ENCODE results near the gene IL36G.

IL36G gene

DNA sequence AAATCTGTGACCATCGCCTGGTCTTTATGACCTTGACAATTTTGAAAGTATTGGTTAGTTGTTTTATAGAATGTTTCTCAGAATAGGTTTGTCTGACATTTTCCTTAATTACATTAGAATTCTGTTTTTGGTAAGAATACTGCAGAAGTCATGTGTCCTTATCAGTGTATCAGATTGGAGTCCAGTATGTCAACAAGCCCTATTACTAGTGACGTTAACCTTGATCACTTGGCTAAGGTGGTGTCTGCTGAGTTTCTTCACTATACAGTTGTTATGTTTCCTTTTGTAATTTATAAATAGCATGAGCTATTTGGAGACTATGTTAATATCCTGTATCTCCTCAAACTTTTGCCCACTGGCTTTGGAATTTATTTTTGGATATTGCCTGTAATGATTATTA is 10.8 kb upstream of the IL36G start:
- DNase-seq (ENCODE audit: extremely low spot score, insufficient read length, low read depth) (no peak), FAIRE-seq (no peak)

DNA sequence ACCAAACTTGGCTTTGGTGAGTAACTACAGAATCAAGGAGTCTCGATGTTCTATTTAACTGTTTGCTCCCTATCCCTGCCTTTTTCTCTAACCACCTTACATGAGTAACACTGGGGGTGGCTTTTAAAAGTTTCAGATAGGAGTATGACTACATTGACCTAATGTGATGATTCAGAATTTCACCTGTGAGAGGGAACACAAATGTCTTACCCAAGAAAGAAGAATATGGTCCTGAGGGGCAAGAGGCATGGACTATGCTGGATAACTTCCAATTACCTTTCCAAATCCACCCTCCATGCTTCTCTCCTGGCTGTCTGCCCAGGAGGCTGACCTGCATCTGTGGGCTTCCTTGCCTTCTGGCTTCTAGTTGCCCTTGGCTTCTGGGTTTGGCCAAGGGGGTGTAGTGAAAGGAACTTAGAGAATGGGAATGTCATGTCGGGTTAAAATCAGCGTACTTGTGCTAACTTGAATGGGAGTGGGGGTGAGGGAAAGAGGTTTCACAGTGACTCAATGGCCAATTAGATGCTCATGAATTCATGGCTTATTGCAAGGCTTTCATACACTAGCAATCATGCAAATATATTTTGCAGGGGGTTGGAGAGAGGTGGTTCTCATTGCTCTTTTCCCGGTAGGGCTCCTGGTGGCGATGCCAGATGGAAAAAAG is 5.3 kb upstream of the IL36G start:
- FAIRE-seq: no peak
- DNase-seq (ENCODE audit: extremely low spot score, insufficient read length, low read depth): no peak

DNA sequence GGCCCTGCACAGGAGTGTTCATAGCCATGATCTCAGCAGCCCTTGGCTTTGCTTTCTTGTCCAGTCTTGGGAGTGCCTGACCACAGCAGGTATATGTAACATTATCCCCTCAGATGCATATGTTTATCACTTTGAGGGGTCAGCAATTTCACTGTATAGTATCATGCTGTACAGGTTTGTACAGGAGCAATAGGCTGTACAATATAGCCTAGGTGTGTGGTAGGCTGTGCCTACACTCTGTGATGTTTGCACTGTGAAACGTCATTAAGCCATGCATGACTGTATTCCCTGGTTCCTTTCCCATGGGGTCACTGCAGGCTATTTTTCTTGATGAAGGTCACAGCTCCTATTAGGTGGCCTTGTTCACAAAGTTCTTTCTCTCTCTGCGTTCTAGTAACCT is 4.7 kb upstream of the IL36G start:
- no peak for FAIRE-seq
- no peak for DNase-seq (ENCODE audit: extremely low spot score, insufficient read length, low read depth)

DNA sequence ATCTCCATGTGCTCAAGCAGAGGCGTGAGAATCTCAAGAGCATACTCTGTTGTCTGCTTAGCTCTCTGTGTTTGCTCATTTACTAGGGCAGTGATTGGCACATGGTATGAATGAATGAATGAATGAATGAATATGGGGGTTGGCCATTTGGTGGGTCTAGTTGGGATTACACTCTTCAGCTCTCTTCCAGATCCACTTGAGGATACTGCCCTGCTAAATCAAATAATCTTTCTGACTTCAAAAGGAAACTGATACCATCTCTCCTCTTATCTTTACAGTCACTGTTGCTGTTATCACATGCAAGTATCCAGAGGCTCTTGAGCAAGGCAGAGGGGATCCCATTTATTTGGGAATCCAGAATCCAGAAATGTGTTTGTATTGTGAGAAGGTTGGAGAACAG is 1.9 kb downstream of the IL36G start:
- DNase-seq (ENCODE audit: extremely low spot score, insufficient read length, low read depth) (no peak), FAIRE-seq (no peak)

DNA sequence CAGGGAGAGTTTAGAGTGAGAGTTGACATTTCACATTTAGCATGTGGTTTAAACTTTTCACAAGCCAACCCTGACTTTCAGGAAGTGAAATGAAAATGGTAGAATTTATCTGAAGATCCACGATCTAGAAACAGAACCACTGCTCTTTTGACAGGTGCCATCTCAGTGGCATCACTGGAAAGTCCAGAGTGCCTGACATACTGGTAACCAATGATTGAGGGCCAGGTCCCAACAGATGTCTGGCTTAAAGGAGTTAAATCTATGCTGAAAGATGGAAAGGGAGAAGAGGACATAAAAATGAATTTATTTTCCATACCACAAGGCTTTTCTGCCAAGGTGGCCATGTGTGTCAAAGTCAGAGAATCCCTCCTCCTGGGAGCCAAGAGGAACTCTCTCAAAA is 2.7 kb downstream of the IL36G start:
- FAIRE-seq: no peak
- DNase-seq (ENCODE audit: extremely low spot score, insufficient read length, low read depth): no peak

DNA sequence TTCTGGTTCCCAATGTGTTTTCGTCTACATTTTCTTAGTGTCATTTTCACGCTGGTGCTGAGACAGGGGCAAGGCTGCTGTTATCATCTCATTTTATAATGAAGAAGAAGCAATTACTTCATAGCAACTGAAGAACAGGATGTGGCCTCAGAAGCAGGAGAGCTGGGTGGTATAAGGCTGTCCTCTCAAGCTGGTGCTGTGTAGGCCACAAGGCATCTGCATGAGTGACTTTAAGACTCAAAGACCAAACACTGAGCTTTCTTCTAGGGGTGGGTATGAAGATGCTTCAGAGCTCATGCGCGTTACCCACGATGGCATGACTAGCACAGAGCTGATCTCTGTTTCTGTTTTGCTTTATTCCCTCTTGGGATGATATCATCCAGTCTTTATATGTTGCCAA is 7.3 kb downstream of the IL36G start:
- FAIRE-seq: no peak

DNA sequence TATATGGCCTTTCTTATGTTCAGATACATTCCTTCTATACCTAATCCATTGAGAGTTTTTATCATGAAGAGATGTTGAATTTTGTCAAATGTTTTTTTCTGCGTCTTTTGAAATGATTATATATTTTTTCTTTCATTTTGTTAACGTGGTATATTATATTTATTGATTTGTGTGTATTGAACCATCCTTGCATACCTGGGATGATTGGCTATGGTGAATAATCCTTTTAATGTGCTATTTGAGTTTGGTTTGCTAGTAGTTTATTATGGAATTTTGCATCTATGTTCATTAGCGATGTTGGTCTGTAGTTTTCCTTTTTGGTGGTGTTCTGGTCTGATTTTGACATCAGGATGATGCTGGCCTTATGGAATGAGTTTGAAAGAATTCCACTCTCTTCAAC is 11.8 kb downstream of the IL36G start:
- no peak for FAIRE-seq
- no peak for DNase-seq (ENCODE audit: extremely low spot score, insufficient read length, low read depth)

More for the DNA sequence above, 7.3 kb downstream of the IL36G start:
- no peak for DNase-seq (ENCODE audit: extremely low spot score, insufficient read length, low read depth)

DNA sequence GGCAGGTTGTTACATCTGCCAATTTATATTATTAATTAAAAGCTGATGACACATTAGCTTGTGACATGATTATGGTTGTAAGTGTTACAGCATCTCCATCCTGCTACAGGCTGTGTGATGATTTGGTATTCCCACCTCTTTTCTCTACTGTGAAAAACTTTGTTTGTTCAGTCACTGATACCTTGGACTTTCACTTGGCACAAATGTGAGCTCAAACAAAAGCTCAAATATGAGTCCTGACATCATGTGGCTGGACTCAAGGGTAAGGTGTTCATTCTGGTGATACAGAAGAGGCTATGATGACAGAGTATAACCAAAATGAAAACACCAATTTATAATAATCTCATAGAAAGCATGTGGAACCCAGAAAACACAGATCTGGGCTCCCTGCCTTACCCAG is 16.0 kb downstream of the IL36G start:
- no peak for FAIRE-seq
- no peak for DNase-seq (ENCODE audit: extremely low spot score, insufficient read length, low read depth)

DNA sequence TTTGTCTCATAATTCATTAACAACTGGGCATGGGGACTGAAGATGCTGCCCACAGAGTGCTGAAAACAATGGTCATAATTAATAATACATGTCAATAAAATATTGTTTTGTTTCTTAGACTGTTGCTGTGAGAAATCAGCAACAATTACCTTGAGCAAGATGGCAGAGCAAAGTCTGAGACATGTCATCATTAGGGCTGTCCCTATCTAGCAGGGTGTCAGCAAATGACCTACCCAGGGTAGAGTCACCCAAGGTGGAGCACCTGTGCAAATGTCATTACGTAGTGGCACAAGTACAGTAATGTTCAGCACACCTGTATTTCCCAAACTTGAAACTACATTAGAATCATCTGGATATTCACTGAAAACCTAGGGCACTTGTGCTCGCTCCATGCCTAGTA is 16.8 kb downstream of the IL36G start:
- DNase-seq (ENCODE audit: extremely low spot score, insufficient read length, low read depth) (no peak), FAIRE-seq (no peak)

DNA sequence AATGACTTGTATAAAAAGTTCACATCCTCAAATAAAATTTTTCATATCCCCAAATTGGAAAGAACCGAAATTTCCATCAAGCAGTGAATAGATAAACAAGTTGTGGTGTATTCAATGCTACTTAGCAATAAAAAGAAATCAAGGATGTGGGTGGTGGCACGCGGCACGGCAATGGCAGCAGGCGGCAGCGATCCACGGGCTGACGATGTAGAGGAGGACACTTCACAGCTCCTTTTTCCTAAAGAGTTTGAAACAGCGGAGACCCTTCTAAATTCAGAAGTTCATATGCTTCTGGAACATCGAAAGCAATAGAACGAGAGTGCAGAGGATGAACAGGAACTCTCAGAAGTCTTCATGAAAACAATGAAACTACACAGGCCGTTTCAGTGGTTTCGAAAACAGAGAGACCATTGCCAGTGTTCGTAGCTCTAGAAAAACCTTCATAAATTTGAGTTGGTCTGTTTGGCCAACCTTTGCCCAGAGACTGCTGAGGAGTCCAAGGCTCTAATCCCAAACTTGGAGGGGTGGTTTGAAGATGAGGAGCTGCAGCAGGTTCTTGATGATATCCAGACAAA is 17.6 kb downstream of the IL36G start:
- no peak for FAIRE-seq
- DNase-seq (ENCODE audit: extremely low spot score, insufficient read length, low read depth): no peak

DNA sequence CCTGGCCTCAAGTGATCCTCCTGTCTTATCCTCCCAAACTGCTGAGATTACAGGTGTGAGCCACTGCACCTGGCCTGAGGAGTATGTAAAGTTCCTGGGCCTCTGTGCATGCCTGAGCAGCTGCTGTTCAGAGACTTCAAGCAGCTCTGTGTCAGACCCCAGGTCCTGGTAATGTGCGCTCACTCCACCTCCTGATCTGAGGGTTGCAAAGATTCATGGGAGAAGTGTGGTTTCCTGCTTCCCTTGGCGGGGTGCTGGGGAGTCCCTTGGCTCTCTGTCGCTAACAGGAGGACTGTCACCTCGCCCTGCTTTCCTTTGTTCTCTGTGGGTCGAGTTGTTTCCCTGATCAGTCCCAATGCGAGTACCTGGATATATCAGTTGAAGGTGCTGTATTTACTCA is 18.8 kb downstream of the IL36G start:
- FAIRE-seq (no peak), DNase-seq (ENCODE audit: extremely low spot score, insufficient read length, low read depth) (no peak)

DNA sequence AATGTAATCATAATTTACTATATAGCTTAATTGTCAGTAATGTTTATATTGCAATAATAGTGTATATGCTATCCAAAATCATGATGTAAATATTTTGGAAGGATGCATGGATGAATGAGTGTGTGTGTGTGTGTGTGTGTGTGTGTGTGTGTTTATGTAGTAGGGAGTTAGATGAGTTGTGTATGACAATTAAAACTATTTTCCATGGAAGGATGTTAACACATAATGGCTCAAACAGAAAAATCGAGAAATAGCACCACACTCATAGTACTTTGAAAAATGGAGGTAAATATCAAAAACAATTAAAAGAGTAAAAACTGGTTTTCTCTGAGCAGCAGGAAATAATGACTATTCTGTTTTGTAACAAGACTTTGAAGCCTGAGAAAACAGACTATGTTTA is 19.3 kb downstream of the IL36G start:
- DNase-seq (ENCODE audit: extremely low spot score, insufficient read length, low read depth) (no peak), FAIRE-seq (no peak)

DNA sequence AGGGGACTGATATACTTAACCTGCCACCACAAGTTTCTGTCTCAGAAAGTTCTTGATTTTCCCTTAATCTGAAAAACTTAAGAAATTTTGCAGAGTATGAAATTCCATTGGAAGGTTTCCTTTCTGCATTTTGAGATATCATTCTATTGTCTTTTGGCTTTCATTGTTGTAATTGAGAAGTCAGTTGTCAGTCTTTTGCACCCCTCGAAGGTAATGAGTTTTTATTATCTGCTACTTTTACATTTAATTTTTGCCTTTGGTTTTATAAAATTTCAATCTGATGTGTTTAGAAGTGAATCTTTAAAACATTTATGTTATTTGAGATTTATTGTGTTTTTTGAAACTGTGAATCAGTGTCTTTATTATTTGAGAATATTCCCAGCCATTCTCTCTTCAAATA is 22.6 kb downstream of the IL36G start:
- FAIRE-seq (no peak), DNase-seq (ENCODE audit: extremely low spot score, insufficient read length, low read depth) (no peak)

DNA sequence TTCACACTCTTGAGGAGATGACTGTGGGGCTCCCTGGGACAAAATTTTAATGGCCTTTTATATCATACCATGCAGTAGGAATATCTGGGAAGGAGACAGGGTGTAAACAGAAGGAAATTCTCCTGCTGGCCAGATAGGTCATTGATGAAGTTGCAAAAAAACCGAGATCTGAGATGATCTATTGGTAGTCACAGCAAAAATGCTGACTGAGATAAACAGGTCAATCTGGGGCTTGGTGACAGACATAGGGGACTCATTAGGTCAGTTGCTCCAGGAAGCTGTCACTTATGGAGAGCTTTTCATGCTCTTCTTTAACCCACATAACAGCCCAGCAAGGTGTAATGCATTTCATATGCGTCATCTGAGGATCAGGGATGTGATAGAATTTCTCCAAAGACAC is 24.9 kb downstream of the IL36G start:
- FAIRE-seq: no peak

DNA sequence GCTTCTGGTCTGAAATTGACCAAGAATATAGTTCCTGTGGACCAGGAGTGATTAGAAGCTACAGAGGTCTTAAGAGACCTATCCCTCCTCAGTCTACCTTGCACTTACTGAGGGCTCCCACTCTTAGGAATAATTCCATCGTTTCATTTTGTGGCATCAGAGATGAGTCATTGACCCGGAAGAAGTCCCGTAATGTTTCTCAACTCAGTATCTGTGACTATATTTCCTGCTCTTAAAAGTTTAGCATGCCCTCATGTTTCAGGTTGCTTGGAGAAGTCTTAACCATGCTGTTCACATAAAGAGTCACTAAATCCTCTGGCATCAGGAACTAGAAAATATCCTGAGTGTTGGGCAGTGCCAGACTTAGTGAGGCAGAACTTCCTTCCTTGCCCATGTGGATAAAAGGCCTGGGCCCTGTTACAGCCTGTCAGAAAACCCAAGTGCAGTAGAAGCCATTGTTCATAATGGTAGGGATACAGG is 27.3 kb downstream of the IL36G start, which contains the start of gene IL36A:
Gene IL36A, plus strand, starts transcription at position 430 of the 480 bp plus-strand sequence. CDS start 413 bp downstream, outside the sequence.
- DNase-seq (ENCODE audit: extremely low spot score, insufficient read length, low read depth): no peak
- no peak for FAIRE-seq

More for the DNA sequence above, 24.9 kb downstream of the IL36G start:
- DNase-seq (ENCODE audit: extremely low spot score, insufficient read length, low read depth): no peak

DNA sequence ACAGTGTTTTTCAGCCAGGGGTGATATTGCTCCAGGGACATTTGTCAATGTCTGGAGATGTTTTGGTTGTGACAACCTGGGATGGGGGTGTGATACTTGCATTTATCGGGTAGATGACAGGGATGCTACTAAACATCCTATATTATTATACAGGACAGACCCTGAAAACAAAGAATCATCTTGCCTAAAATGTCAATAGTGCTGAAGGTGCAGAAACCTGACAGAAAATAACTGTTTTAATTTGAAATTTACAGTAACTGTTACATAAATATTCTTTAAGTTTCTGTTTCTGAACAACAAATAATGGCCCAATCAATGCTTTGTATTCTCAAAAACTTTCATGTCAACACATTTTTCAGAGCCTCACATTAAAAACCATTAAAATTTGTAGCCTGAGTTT is 29.4 kb downstream of the IL36G start:
- FAIRE-seq (no peak), DNase-seq (ENCODE audit: extremely low spot score, insufficient read length, low read depth) (no peak)

DNA sequence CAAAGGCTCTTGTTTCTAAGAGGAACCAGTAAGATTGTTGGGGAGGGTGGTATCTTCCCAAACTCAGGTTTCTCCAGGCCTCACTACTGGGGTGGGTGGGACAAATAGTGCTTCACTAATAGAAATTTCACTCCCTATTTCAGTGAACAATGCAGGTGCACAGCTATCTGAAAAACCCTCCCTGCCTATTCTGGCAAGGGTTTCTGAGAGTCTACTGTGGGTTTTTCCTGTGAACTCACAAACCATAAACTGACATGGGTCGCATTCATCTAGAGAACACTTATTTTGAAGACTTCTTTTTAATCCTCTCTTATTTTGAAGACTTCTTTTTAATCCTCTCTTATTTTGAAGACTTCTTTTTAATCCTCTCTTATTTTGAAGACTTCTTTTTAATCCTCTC is 31.8 kb downstream of the IL36G start:
- DNase-seq (ENCODE audit: extremely low spot score, insufficient read length, low read depth) (no peak), FAIRE-seq (no peak)

DNA sequence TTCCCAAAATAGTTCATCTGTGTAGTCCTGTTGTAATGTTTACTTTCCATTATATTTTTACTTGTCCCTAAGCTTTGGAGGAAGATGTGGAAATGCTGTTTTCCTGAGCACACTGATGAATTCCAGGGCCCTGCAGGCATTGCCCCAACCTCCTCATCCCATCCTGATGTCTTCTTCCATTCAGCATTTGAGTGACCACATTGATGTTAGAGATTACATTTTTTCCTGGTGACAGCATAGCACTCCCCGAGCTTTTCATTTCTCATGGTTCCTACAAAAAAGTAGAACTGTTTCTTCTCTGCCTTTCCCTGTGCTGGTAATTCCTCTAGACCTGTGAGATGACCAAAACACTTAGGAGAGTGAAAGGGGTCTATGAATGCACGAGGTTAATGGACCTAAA is 32.3 kb downstream of the IL36G start:
- FAIRE-seq: no peak
- DNase-seq (ENCODE audit: extremely low spot score, insufficient read length, low read depth): no peak

DNA sequence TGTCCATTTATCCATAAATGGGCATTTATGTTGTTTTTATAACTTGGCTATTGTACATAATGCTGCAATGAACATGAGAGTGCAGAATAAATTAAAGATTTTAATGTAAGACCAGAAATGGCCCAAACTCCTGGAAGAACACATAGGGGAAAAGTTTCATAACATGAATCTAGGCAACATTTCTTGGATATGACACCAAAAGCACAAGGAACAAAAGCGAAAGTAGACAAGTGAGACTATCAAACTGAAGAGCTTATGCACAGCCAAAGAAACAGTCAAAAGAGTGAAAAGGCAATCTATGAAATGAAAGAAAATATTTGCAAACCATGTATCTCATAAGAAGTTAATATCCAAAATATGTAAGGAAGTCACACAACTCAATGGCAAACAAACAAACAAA is 33.3 kb downstream of the IL36G start:
- FAIRE-seq: no peak
- DNase-seq (ENCODE audit: extremely low spot score, insufficient read length, low read depth): no peak

DNA sequence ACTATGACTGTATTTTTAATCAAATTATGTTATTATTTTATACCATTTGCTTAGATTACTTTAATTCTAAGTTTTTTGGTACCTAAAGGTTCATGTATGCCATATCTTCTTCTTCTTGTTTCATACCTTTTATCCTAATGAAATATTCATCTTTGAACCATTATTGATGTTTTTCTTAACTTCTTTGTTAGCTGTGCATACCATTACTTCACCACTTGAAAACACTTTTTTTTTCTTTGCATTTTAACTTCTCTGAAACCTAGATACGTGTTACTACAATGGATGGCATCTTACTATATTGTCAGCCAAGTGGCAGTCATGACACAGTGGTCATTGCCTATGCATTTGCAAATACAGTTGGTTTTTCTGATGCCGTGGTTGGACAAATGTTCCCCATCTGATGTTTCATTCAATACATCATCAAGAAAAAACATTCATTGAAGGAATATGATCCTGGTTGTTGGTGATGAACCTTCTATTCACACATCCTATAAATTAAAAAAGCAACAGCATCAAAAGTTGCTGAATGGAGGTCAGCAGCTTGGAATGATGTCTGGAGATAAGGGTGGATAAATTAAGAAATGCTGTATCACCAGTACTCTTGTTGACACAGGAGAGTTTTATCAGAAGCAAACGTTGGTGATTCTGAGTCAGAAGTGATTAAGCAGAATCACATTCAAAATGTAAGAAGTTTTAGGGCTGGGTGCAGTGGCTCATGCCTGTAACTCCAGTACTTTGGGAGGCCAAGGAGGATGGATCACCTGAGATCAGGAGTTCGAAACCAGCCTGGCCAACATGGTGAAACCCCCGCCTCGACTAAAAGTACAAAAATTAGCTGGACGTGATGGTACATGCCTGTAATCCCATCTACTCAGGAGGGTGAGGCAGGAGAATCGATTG is 34.9 kb downstream of the IL36G start:
- FAIRE-seq: no peak
- no peak for DNase-seq (ENCODE audit: extremely low spot score, insufficient read length, low read depth)

DNA sequence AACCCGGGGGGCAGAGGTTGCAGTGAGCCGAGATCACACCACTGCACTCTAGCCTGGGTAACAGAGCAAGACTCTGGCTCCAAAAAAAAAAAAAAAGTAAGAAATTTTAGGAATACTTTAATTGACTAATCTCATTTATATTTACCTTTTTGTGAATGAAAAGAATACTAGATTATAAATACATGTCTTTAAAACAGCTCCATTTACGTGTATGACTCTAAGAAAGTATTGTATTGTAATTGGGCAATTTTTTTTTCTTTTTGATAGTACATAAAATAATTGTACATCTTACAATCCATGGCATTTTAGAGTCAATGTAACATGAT is 35.5 kb downstream of the IL36G start:
- DNase-seq (ENCODE audit: extremely low spot score, insufficient read length, low read depth) (no peak), FAIRE-seq (no peak)
